Thyroid gland (tissue), 4 donors: ENCODE data around the gene PROB1.

Experiments
- CTCF ChIP-seq, 6 experiments: fragments of 200-600 bp in 3 of 6; fragments of 450-650 bp in 3 of 6; sonication (generic) in 3 of 6; IDR thresholded peaks; one replicate each; pipeline ENCODE4 v1.5.1; 2016 to 2019; ENCODE audit warnings: antibody characterized with exemption in 6 of 6, mild to moderate bottlenecking in 2 of 6, inconsistent platforms in 1 of 6, moderate library complexity in 1 of 6
- POLR2A ChIP-seq, 2 donors: fragments of 450-650 bp; IDR thresholded peaks; one replicate each; pipeline ENCODE4 v1.6.1; 2017; ENCODE audit warnings: antibody characterized with exemption in 2 of 2, mild to moderate bottlenecking in 2 of 2, moderate library complexity in 1 of 2

GRCh38 chr5:139383993-139384590 lies 10.8 kb downstream of the PROB1 start:
- TF ChIP-seq CTCF (IDR thresholded peaks at IDR 0.05) (no peak), POLR2A (IDR thresholded peaks at IDR 0.05) (no peak)
